SK-N-SH (cell line): ENCODE results near the gene FAM236B.
"Not testable (repeated sequence)": the region's sequence is repeated elsewhere in the genome, so short reads cannot be mapped to it uniquely, and the experiment has no call there.

Experiments used
- ELF1 ChIP-seq: IDR thresholded peaks from 2 replicates; pipeline ENCODE4 v1.4.0; 2012
- EP300 ChIP-seq, 2 experiments: IDR thresholded peaks; 2 replicates each; pipeline versions ENCODE4 v1.4.0 to v1.6.1; 2012; ENCODE audit warnings: borderline replicate concordance in 1 of 2, low read depth in 1 of 2, low read length in 1 of 2
- EZH2phosphoT487 ChIP-seq: fragments of 200-600 bp; sonication (generic); IDR thresholded peaks from 2 replicates; pipeline ENCODE4 v1.6.1; 2017; ENCODE audit warnings: low read depth, mixed run types, mild to moderate bottlenecking, antibody characterized with exemption, moderate library complexity, borderline replicate concordance
- JUND ChIP-seq: IDR thresholded peaks from 2 replicates; pipeline ENCODE4 v1.4.0; 2012
- MEF2A ChIP-seq: IDR thresholded peaks from 2 replicates; pipeline ENCODE4 v1.4.0; 2012; ENCODE audit warnings: low read depth, borderline replicate concordance
- RFX5 ChIP-seq: IDR thresholded peaks from 2 replicates; pipeline ENCODE4 v1.6.1; 2012; ENCODE audit warnings: mild to moderate bottlenecking, improper control_type of control experiment, low read length
- SMC3 ChIP-seq: IDR thresholded peaks from 2 replicates; pipeline ENCODE4 v1.6.1; 2012; ENCODE audit warnings: low read depth, low read length, improper control_type of control experiment
- TCF12 ChIP-seq: IDR thresholded peaks from 2 replicates; pipeline ENCODE4 v1.4.0; 2012
- TEAD4 ChIP-seq: IDR thresholded peaks from 2 replicates; pipeline ENCODE4 v1.4.0; 2012; ENCODE audit warnings: mild to moderate bottlenecking, borderline replicate concordance; ENCODE audit not compliant: insufficient read depth
- TF ChIP-seq, protein P1 (sequence below): fragments of 200-600 bp; sonication (generic); IDR thresholded peaks from 2 replicates; pipeline ENCODE4 v1.6.1; 2017; ENCODE audit warnings: antibody characterized with exemption, mild to moderate bottlenecking, moderate library complexity
- TF ChIP-seq, protein P2 (sequence below): IDR thresholded peaks from 2 replicates; pipeline ENCODE4 v1.6.1; 2012; ENCODE audit warnings: mild to moderate bottlenecking, low read depth, low read length, moderate library complexity
- TF ChIP-seq, protein P3 (sequence below): IDR thresholded peaks from 2 replicates; pipeline ENCODE4 v1.4.0; 2012; ENCODE audit warnings: low read depth, borderline replicate concordance
- TF ChIP-seq, protein P4 (sequence below): fragments of 150-350 bp; IDR thresholded peaks from 2 replicates; pipeline ENCODE4 v1.6.1; 2017; ENCODE audit warnings: antibody characterized with exemption, low read length, low read depth, borderline replicate concordance

DNA sequence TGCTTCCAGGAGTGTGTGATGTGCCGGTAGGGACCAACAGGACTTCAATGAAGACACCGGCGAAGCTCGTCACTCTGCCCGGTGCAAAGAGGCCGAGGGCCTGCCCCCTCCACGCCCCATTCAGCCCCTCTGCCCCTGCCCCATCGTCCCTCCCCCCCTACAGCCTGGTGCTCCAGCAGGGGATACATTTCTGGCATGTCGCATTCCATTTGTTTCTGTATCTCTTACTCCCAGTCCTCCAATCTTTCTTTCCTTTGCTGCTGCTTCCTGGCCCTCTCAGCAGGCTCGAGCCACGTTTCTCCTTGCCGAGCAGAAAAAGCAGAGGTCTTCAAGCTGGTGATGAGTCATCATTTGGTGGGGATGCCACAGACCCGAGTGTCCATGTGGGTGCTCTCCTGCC is 25.6 kb upstream of the FAM236B start, which contains the start of gene FAM236D:
- TF ChIP-seq, protein P1, sequence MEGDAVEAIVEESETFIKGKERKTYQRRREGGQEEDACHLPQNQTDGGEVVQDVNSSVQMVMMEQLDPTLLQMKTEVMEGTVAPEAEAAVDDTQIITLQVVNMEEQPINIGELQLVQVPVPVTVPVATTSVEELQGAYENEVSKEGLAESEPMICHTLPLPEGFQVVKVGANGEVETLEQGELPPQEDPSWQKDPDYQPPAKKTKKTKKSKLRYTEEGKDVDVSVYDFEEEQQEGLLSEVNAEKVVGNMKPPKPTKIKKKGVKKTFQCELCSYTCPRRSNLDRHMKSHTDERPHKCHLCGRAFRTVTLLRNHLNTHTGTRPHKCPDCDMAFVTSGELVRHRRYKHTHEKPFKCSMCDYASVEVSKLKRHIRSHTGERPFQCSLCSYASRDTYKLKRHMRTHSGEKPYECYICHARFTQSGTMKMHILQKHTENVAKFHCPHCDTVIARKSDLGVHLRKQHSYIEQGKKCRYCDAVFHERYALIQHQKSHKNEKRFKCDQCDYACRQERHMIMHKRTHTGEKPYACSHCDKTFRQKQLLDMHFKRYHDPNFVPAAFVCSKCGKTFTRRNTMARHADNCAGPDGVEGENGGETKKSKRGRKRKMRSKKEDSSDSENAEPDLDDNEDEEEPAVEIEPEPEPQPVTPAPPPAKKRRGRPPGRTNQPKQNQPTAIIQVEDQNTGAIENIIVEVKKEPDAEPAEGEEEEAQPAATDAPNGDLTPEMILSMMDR: not testable (repeated sequence)
- TF ChIP-seq TEAD4; TCF12; EP300 (IDR thresholded peaks at IDR 0.05; ENCODE audit: borderline replicate concordance in 1 of 2, low read depth in 1 of 2, low read length in 1 of 2); ELF1; EZH2phosphoT487; MEF2A; JUND; RFX5; SMC3: not testable (repeated sequence)
- TF ChIP-seq, protein P2, sequence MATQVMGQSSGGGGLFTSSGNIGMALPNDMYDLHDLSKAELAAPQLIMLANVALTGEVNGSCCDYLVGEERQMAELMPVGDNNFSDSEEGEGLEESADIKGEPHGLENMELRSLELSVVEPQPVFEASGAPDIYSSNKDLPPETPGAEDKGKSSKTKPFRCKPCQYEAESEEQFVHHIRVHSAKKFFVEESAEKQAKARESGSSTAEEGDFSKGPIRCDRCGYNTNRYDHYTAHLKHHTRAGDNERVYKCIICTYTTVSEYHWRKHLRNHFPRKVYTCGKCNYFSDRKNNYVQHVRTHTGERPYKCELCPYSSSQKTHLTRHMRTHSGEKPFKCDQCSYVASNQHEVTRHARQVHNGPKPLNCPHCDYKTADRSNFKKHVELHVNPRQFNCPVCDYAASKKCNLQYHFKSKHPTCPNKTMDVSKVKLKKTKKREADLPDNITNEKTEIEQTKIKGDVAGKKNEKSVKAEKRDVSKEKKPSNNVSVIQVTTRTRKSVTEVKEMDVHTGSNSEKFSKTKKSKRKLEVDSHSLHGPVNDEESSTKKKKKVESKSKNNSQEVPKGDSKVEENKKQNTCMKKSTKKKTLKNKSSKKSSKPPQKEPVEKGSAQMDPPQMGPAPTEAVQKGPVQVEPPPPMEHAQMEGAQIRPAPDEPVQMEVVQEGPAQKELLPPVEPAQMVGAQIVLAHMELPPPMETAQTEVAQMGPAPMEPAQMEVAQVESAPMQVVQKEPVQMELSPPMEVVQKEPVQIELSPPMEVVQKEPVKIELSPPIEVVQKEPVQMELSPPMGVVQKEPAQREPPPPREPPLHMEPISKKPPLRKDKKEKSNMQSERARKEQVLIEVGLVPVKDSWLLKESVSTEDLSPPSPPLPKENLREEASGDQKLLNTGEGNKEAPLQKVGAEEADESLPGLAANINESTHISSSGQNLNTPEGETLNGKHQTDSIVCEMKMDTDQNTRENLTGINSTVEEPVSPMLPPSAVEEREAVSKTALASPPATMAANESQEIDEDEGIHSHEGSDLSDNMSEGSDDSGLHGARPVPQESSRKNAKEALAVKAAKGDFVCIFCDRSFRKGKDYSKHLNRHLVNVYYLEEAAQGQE: not testable (repeated sequence)
- TF ChIP-seq, protein P3, sequence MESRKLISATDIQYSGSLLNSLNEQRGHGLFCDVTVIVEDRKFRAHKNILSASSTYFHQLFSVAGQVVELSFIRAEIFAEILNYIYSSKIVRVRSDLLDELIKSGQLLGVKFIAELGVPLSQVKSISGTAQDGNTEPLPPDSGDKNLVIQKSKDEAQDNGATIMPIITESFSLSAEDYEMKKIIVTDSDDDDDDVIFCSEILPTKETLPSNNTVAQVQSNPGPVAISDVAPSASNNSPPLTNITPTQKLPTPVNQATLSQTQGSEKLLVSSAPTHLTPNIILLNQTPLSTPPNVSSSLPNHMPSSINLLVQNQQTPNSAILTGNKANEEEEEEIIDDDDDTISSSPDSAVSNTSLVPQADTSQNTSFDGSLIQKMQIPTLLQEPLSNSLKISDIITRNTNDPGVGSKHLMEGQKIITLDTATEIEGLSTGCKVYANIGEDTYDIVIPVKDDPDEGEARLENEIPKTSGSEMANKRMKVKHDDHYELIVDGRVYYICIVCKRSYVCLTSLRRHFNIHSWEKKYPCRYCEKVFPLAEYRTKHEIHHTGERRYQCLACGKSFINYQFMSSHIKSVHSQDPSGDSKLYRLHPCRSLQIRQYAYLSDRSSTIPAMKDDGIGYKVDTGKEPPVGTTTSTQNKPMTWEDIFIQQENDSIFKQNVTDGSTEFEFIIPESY: not testable (repeated sequence)
- TF ChIP-seq, protein P4, sequence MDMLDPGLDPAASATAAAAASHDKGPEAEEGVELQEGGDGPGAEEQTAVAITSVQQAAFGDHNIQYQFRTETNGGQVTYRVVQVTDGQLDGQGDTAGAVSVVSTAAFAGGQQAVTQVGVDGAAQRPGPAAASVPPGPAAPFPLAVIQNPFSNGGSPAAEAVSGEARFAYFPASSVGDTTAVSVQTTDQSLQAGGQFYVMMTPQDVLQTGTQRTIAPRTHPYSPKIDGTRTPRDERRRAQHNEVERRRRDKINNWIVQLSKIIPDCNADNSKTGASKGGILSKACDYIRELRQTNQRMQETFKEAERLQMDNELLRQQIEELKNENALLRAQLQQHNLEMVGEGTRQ: not testable (repeated sequence)
